T-helper 1 cell treated with Interleukin-12 subunit alpha and Interleukin-12 subunit beta and Interleukin-4 antibody, amounts not matched to agents 30 ng/mL and 1 ng/mL, for 36 hours (primary cell): ENCODE measurements around the gene ARPC1B. TPM values are rescaled to one million over a fixed set of nuclear protein-coding genes. Genes with fewer than 3 reads are reported as not detected.

Experiments
- intact Hi-C: fragments of 100-400 bp; cut with micrococcal nuclease; formaldehyde crosslinking; loops from one replicate; pipeline ENCODE4 v1.15.1; 2024
- total RNA-seq: library from RNA; stranded (reverse); gene quantifications from 2 replicates; pipeline ENCODE4 v1.2.3, GENCODE V29; 2022

The ARPC1B gene
- total RNA-seq, 1 donor from 2014 or later = 405 TPM

- intact Hi-C loops = no loop called here
Observed at GRCh38 chr7:99366646-99367045, 7.9 kb upstream of the ARPC1B start.

- intact Hi-C loops = no loop called here
Observed at GRCh38 chr7:99368750-99369389, 5.7 kb upstream of the ARPC1B start.

GRCh38 chr7:99369767-99370391, 4.7 kb upstream of the ARPC1B start:
- intact Hi-C loops = no loop called here

- intact Hi-C loops = no loop called here
Observed at GRCh38 chr7:99371376-99371920, 3.1 kb upstream of the ARPC1B start.

GRCh38 chr7:99372275-99373090, 2.0 kb upstream of the ARPC1B start:
- intact Hi-C loops = no loop called here

- intact Hi-C loops = loop anchor here (1.0 kb wide), 4 partner anchors 20 to 494 kb away; partner anchors contain the start of genes BUD31 and PDAP1
Observed at GRCh38 chr7:99373091-99374066, 1.2 kb upstream of the ARPC1B start.

GRCh38 chr7:99375070-99375807, 709 bp downstream of the ARPC1B start:
- intact Hi-C loops = no loop called here

GRCh38 chr7:99379043-99379577, 4.6 kb downstream of the ARPC1B start:
- intact Hi-C loops = loop anchor here (1.0 kb wide), 3 partner anchors 8 to 236 kb away; no protein-coding TSS in a partner anchor

GRCh38 chr7:99379693-99380031, 5.1 kb downstream of the ARPC1B start:
- intact Hi-C loops = loop anchor here (1.0 kb wide), 4 partner anchors 8 to 236 kb away; no protein-coding TSS in a partner anchor

GRCh38 chr7:99380032-99380822, 5.7 kb downstream of the ARPC1B start:
- intact Hi-C loops = loop anchor here (1.0 kb wide), 1 partner anchor 59 kb away; no protein-coding TSS in a partner anchor

GRCh38 chr7:99380823-99381663, 6.5 kb downstream of the ARPC1B start:
- intact Hi-C loops = loop anchor here (1.0 kb wide), 6 partner anchors 12 to 177 kb away; partner anchors contain the start of genes ARPC1A, BUD31, PDAP1 and ZKSCAN5

- intact Hi-C loops = loop anchor here (1.0 kb wide), 5 partner anchors 12 to 177 kb away; partner anchors contain the start of genes ARPC1A, BUD31, PDAP1 and ZKSCAN5
Observed at GRCh38 chr7:99381664-99382075, 7.1 kb downstream of the ARPC1B start.

GRCh38 chr7:99383203-99383602, 8.7 kb downstream of the ARPC1B start:
- intact Hi-C loops = no loop called here

- intact Hi-C loops = no loop called here
Observed at GRCh38 chr7:99383791-99384370, 9.4 kb downstream of the ARPC1B start.

- intact Hi-C loops = no loop called here
Observed at GRCh38 chr7:99384523-99384922, 10.0 kb downstream of the ARPC1B start.

- intact Hi-C loops = no loop called here
Observed at GRCh38 chr7:99385564-99385963, 11.0 kb downstream of the ARPC1B start.

- intact Hi-C loops = loop anchor here (1.0 kb wide), 2 partner anchors 7 to 21 kb away; no protein-coding TSS in a partner anchor
Observed at GRCh38 chr7:99386584-99387238, 12.2 kb downstream of the ARPC1B start.
